Neural progenitor cell (in vitro differentiated cells): ENCODE data around the gene ZNF597.

Experiments used
- EZH2 ChIP-seq: fragments of 200-600 bp; sonication (generic); IDR thresholded peaks from 2 replicates; pipeline ENCODE4 v1.6.1; 2017; ENCODE audit warnings: antibody characterized with exemption, mild to moderate bottlenecking, moderate library complexity
- EZH2phosphoT487 ChIP-seq: fragments of 200-600 bp; sonication (generic); IDR thresholded peaks from 2 replicates; pipeline ENCODE4 v1.6.1; 2017; ENCODE audit warnings: antibody characterized with exemption
- TF ChIP-seq, protein P1 (sequence below): fragments of 200-600 bp; sonication (generic); IDR thresholded peaks from 2 replicates; pipeline ENCODE4 v1.5.1; 2017; ENCODE audit warnings: antibody characterized with exemption, mild to moderate bottlenecking

GRCh38 chr16:3458278-3458851, 15.1 kb upstream of the ZNF597 start:
- TF ChIP-seq, protein P1, sequence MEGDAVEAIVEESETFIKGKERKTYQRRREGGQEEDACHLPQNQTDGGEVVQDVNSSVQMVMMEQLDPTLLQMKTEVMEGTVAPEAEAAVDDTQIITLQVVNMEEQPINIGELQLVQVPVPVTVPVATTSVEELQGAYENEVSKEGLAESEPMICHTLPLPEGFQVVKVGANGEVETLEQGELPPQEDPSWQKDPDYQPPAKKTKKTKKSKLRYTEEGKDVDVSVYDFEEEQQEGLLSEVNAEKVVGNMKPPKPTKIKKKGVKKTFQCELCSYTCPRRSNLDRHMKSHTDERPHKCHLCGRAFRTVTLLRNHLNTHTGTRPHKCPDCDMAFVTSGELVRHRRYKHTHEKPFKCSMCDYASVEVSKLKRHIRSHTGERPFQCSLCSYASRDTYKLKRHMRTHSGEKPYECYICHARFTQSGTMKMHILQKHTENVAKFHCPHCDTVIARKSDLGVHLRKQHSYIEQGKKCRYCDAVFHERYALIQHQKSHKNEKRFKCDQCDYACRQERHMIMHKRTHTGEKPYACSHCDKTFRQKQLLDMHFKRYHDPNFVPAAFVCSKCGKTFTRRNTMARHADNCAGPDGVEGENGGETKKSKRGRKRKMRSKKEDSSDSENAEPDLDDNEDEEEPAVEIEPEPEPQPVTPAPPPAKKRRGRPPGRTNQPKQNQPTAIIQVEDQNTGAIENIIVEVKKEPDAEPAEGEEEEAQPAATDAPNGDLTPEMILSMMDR, result no peak
- no peak for TF ChIP-seq EZH2
- TF ChIP-seq EZH2phosphoT487, result no peak
